HepG2 (cell line): ENCODE measurements around the gene THY1. TPM values are rescaled to one million over a fixed set of nuclear protein-coding genes. Genes with fewer than 3 reads are reported as not detected.

Source experiments
- AFF4 ChIP-seq: sonication (generic); formaldehyde crosslinking; IDR thresholded peaks from 2 replicates; pipeline ENCODE4 v1.4.0; 2020; ENCODE audit warnings: missing genetic modification reagents
- CREB1 ChIP-seq, 2 experiments: fragments of 450-650 bp in 1 of 2; IDR thresholded peaks; 2 replicates each; pipeline ENCODE4 v1.6.1; 2016 to 2017; ENCODE audit warnings: control low read depth in 1 of 2, mild to moderate bottlenecking in 1 of 2, missing compliant biosample characterization in 1 of 2, missing genetic modification characterization in 1 of 2
- GTF3A ChIP-seq: sonication (generic); formaldehyde crosslinking; conservative IDR thresholded peaks from 2 replicates; pipeline ENCODE4 v1.4.0; 2020; ENCODE audit warnings: mild to moderate bottlenecking, missing genetic modification reagents
- HNRNPL ChIP-seq: fragments of 200-400 bp; formaldehyde crosslinking; IDR thresholded peaks from 2 replicates; pipeline ENCODE4 v1.6.1; 2017; ENCODE audit warnings: mild to moderate bottlenecking, low read depth, low read length
- HOXA5 ChIP-seq: sonication (generic); formaldehyde crosslinking; IDR thresholded peaks from 2 replicates; pipeline ENCODE4 v1.4.0; 2020; ENCODE audit warnings: missing genetic modification reagents
- NR2F6 ChIP-seq, 2 experiments: IDR thresholded peaks; 2 replicates each; pipeline ENCODE4 v1.6.1; 2016; ENCODE audit warnings: antibody characterized with exemption in 1 of 2, mild to moderate bottlenecking in 1 of 2
- PHF5A ChIP-seq: IDR thresholded peaks from one replicate; pipeline ENCODE4 v1.6.1; 2018; ENCODE audit warnings: low read depth, missing genetic modification reagents; ENCODE audit not compliant: unreplicated experiment
- RARG ChIP-seq: sonication (generic); formaldehyde crosslinking; IDR thresholded peaks from 2 replicates; pipeline ENCODE4 v1.4.0; 2020; ENCODE audit warnings: low read depth, mild to moderate bottlenecking, missing genetic modification reagents
- RBM39 ChIP-seq: fragments of 200-400 bp; formaldehyde crosslinking; IDR thresholded peaks from one replicate; pipeline ENCODE4 v1.6.1; 2018; ENCODE audit warnings: antibody characterized with exemption, mild to moderate bottlenecking, low read depth, low read length; ENCODE audit not compliant: poor library complexity, severe bottlenecking
- TFDP1 ChIP-seq: IDR thresholded peaks from 2 replicates; pipeline ENCODE4 v1.6.1; 2016; ENCODE audit warnings: missing compliant biosample characterization, missing genetic modification reagents, borderline replicate concordance
- TIGD3 ChIP-seq: sonication (generic); formaldehyde crosslinking; IDR thresholded peaks from 2 replicates; pipeline ENCODE4 v1.5.1; 2020; ENCODE audit warnings: mild to moderate bottlenecking, missing genetic modification reagents, borderline replicate concordance
- XRCC5 ChIP-seq: fragments of 200-400 bp; formaldehyde crosslinking; optimal IDR thresholded peaks from 2 replicates; pipeline ENCODE3; 2017; ENCODE audit warnings: mild to moderate bottlenecking, low read length
- ZKSCAN1 ChIP-seq: fragments of 150-350 bp; IDR thresholded peaks from 2 replicates; pipeline ENCODE4 v1.6.1; 2014; ENCODE audit warnings: low read length
- ZNF17 ChIP-seq: sonication (generic); formaldehyde crosslinking; IDR thresholded peaks from 2 replicates; pipeline ENCODE4 v1.5.0; 2020; ENCODE audit warnings: mild to moderate bottlenecking, missing genetic modification reagents
- ZNF280B ChIP-seq: sonication (generic); formaldehyde crosslinking; IDR thresholded peaks from 2 replicates; pipeline ENCODE4 v1.5.0; 2020; ENCODE audit warnings: missing genetic modification reagents, mild to moderate bottlenecking, borderline replicate concordance
- ZNF430 ChIP-seq: sonication (generic); formaldehyde crosslinking; IDR thresholded peaks from 2 replicates; pipeline ENCODE4 v1.9.0; 2021; ENCODE audit warnings: mild to moderate bottlenecking, missing genetic modification reagents
- ZNF446 ChIP-seq: sonication (generic); formaldehyde crosslinking; IDR thresholded peaks from 2 replicates; pipeline ENCODE4 v1.5.0; 2020; ENCODE audit warnings: mild to moderate bottlenecking, missing genetic modification reagents
- ZNF598 ChIP-seq: sonication (generic); formaldehyde crosslinking; IDR thresholded peaks from 2 replicates; pipeline ENCODE4 v1.5.1; 2020; ENCODE audit warnings: mild to moderate bottlenecking, missing genetic modification reagents, borderline replicate concordance
- ZNF644 ChIP-seq: IDR thresholded peaks from 2 replicates; pipeline ENCODE4 v1.6.1; 2016; ENCODE audit warnings: low read depth
- ZUFSP ChIP-seq: sonication (generic); formaldehyde crosslinking; IDR thresholded peaks from 2 replicates; pipeline ENCODE4 v1.9.0; 2021; ENCODE audit warnings: missing genetic modification reagents, mild to moderate bottlenecking, borderline replicate concordance
- polyA plus RNA-seq, 8 experiments: library from polyadenylated mRNA; depleted of rRNA in 3 of 8; stranded (reverse) in 7 of 8; unstranded in 1 of 8; fragments of >200 nt; fragmentation: Illumina TruSeq in 4 of 8; extraction: Trizol in 4 of 8; gene quantifications; 2 replicates each; pipeline versions ENCODE4 v1.2.1 to v1.2.3, GENCODE V29; 2011 to 2016; ENCODE audit warnings: low read depth in 4 of 8, missing spikeins in 1 of 8, mixed read lengths in 1 of 8; ENCODE audit not compliant: insufficient read depth in 1 of 8
- total RNA-seq, 5 experiments: library from RNA; depleted of rRNA; stranded (reverse); fragments of >200 nt; fragmentation: Illumina TruSeq; extraction: Trizol; gene quantifications; 2 replicates each; pipeline ENCODE4 v1.2.3, GENCODE V29; 2016; ENCODE audit warnings: low read depth in 1 of 5

Gene THY1
- total and polyA plus RNA-seq, 2 of the 13 experiments (the other 11 are each of a cell fraction or from before 2014, with no cell fraction given) = not detected

GRCh38 chr11:119376197-119376847 lies 46.6 kb downstream of the THY1 start (continued):
- TF ChIP-seq ZNF280B (CRISPR knock-in tag) (no peak), NR2F6 (IDR thresholded peaks at IDR 0.05) (peak; percentile 8; the same call in 1 of the 2 replicates), NR2F6 (CRISPR knock-in tag; IDR thresholded peaks at IDR 0.05) (peak; percentile 8; the same call in 1 of the 2 replicates), CREB1 (IDR thresholded peaks at IDR 0.05) (no peak), CREB1 (CRISPR knock-in tag; IDR thresholded peaks at IDR 0.05) (no peak), ZNF430 (CRISPR knock-in tag) (0 out of 2 replicates have a peak, but pooled peaks have one; percentile 32), TIGD3 (CRISPR knock-in tag) (no peak), ZNF17 (CRISPR knock-in tag) (no peak), XRCC5 (peak; percentile 80), HOXA5 (CRISPR knock-in tag) (peak; percentile 75), PHF5A (CRISPR knock-in tag) (no peak), RBM39 (no peak), HNRNPL (peak; percentile 99), ZNF644 (CRISPR knock-in tag) (no peak), GTF3A (no peak), AFF4 (CRISPR knock-in tag) (no peak), ZKSCAN1 (no peak), ZNF446 (CRISPR knock-in tag) (no peak), ZNF598 (no peak), TFDP1 (CRISPR knock-in tag) (no peak; the same call in 1 of the 2 replicates), RARG (no peak), ZUFSP (CRISPR knock-in tag) (no peak)
